Progenitor cell of endocrine pancreas (in vitro differentiated cells): ENCODE data around the gene DNAJC7. TPM values are rescaled to one million over a fixed set of nuclear protein-coding genes. Genes with fewer than 3 reads are reported as not detected.

Source experiments
- DNase-seq: peaks from one replicate; pipeline ENCODE4 v3.0.0; 2021; ENCODE audit warnings: low spot score; ENCODE audit not compliant: unreplicated experiment
- H3K27ac Mint-ChIP-seq: 2 replicates; pipeline ENCODE4 v1.8.0; 2021; ENCODE audit warnings: mild to moderate bottlenecking, moderate library complexity, mixed read lengths
- H3K27me3 Mint-ChIP-seq: 2 replicates; pipeline ENCODE4 v1.8.0; 2021; ENCODE audit warnings: mixed read lengths
- H3K36me3 Mint-ChIP-seq: 2 replicates; pipeline ENCODE4 v1.8.0; 2022; ENCODE audit warnings: mixed read lengths; ENCODE audit not compliant: insufficient read depth
- H3K4me1 Mint-ChIP-seq: 2 replicates; pipeline ENCODE4 v1.8.0; 2021; ENCODE audit warnings: low read depth, mixed read lengths
- H3K4me3 Mint-ChIP-seq: 2 replicates; pipeline ENCODE4 v1.8.0; 2021; ENCODE audit warnings: low read depth, mild to moderate bottlenecking, moderate library complexity, mixed read lengths
- H3K9me3 Mint-ChIP-seq: 2 replicates; pipeline ENCODE4 v1.8.0; 2021; ENCODE audit warnings: low read depth, mixed read lengths
- CTCF ChIP-seq: fragments of 200-600 bp; sonication (generic); IDR thresholded peaks from one replicate; pipeline ENCODE4 v1.5.0; 2021; ENCODE audit warnings: antibody characterized with exemption, mild to moderate bottlenecking; ENCODE audit not compliant: unreplicated experiment
- total RNA-seq: library from RNA; stranded (reverse); gene quantifications from 2 replicates; pipeline ENCODE4 v1.2.1, GENCODE V29; 2021

The DNAJC7 gene
- total RNA-seq, 1 donor from 2014 or later, result 117 TPM

GRCh38 chr17:41982026-41982760 lies 35.0 kb downstream of the DNAJC7 start:
- Mint-ChIP-seq H3K9me3 (no peaks in the 10 kb centered on the region), H3K27ac (no peak overlapping the region), H3K36me3 (peaks cover 33% of the 10 kb centered on the region), H3K27me3 (no peaks in the 10 kb centered on the region), H3K4me1 (no peaks in the 10 kb centered on the region), H3K4me3 (no peak overlapping the region)
- TF ChIP-seq CTCF, result no peak
- DNase-seq, result no peak

GRCh38 chr17:41977991-41978390 lies 39.2 kb downstream of the DNAJC7 start:
- H3K4me3 Mint-ChIP-seq, result no peak overlapping the region
- TF ChIP-seq CTCF, result no peak
- DNase-seq, result no peak
- H3K27me3 Mint-ChIP-seq, result no peaks in the 10 kb centered on the region
- H3K4me1 Mint-ChIP-seq, result peaks cover 2% of the 10 kb centered on the region
- H3K27ac Mint-ChIP-seq, result peak overlapping the region; percentile 85
- H3K9me3 Mint-ChIP-seq, result no peaks in the 10 kb centered on the region
- peaks cover 39% of the 10 kb centered on the region for H3K36me3 Mint-ChIP-seq

GRCh38 chr17:41976142-41976768 lies 41.0 kb downstream of the DNAJC7 start:
- H3K36me3 Mint-ChIP-seq, result peaks cover 31% of the 10 kb centered on the region
- H3K9me3 Mint-ChIP-seq, result no peaks in the 10 kb centered on the region

GRCh38 chr17:41975099-41976083 lies 41.8 kb downstream of the DNAJC7 start:
- Mint-ChIP-seq H3K27ac (no peak overlapping the region), H3K4me1 (peaks cover 8% of the 10 kb centered on the region), H3K4me3 (no peak overlapping the region), H3K27me3 (no peaks in the 10 kb centered on the region), H3K9me3 (no peaks in the 10 kb centered on the region), H3K36me3 (peaks cover 30% of the 10 kb centered on the region)
- no peak for DNase-seq
- TF ChIP-seq CTCF, result no peak

More at GRCh38 chr17:41976142-41976768, 41.0 kb downstream of the DNAJC7 start:
- no peaks in the 10 kb centered on the region for H3K27me3 Mint-ChIP-seq
- no peak for DNase-seq
- peaks cover 5% of the 10 kb centered on the region for H3K4me1 Mint-ChIP-seq
- no peak overlapping the region for H3K4me3 Mint-ChIP-seq
- no peak for TF ChIP-seq CTCF
- no peak overlapping the region for H3K27ac Mint-ChIP-seq

- DNase-seq, result no peak
- no peaks in the 10 kb centered on the region for H3K27me3 Mint-ChIP-seq
- H3K27ac Mint-ChIP-seq, result no peak overlapping the region
- peaks cover 30% of the 10 kb centered on the region for H3K36me3 Mint-ChIP-seq
- H3K4me3 Mint-ChIP-seq, result no peak overlapping the region
- H3K9me3 Mint-ChIP-seq, result no peaks in the 10 kb centered on the region
- no peak for TF ChIP-seq CTCF
- peaks cover 8% of the 10 kb centered on the region for H3K4me1 Mint-ChIP-seq
These were observed 42.6 kb downstream of the DNAJC7 start for GRCh38 chr17:41974658-41975057.
